ENCODE data around the gene FBXO31. TPM values are rescaled to one million over a fixed set of nuclear protein-coding genes. Genes with fewer than 3 reads are reported as not detected.

FBXO31 gene
- total RNA-seq, result 25.1 and 28.9 TPM in 2 replicates

DNA sequence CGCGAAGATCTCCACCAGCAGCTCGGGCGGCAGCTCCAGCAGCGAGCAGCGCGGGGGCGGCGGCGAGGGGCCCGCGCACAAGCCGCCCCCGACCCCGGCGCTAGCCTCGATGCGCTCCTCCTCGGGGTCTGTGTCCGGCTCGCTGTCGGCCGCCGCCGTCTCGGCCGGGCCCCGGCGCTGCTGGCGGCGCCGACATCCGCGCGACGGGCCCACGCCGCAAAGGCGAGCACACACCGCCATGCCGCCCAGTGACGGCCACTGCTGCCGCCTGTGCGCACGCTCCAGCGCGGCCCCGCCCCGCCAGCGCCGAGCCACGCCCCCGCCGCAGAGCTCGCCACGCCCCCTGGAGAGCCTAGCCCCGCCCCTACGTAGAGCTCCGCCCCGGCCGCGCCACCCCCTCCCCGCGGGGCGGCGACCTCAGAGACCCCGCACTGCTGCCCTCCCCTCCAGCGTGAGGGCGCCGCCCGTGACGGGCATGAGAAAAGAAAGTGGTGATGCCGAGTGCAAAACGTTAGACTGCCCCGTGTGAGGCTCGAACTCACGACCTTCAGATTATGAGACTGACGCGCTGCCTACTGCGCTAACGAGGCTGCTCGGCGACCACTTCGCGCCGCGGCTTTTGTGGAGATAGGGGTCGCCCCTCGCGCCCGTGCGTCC lies at the start of gene FBXO31:
FBXO31 (minus strand) TSS at position 272 of the 657 bp plus-strand sequence; CDS start at position 240, 32 bp downstream.
- no peak for TF ChIP-seq CTCF (IDR thresholded peaks at IDR 0.05; ENCODE audit: insufficient read depth, low read length, poor library complexity, severe bottlenecking)
- DNase-seq (ENCODE audit: low read depth), result no peak
- Histone ChIP-seq H3K36me3 (ENCODE audit: control insufficient read depth, insufficient read depth, low read length) (no peaks in the 10 kb centered on the region), H3K27me3 (ENCODE audit: control insufficient read depth, insufficient read depth, low read length) (no peaks in the 10 kb centered on the region), H3K4me3 (ENCODE audit: low read depth, low read length) (peak within 1 kb of the TSS; percentile 77)

GRCh38 chr16:87432330-87432915 lies 48.8 kb upstream of the FBXO31 start:
- Histone ChIP-seq H3K4me3 (ENCODE audit: low read depth, low read length) (no peak overlapping the region), H3K27me3 (ENCODE audit: control insufficient read depth, insufficient read depth, low read length) (no peaks in the 10 kb centered on the region), H3K36me3 (ENCODE audit: control insufficient read depth, insufficient read depth, low read length) (peaks cover 4% of the 10 kb centered on the region)
- no peak for DNase-seq (ENCODE audit: low read depth)
- no peak for TF ChIP-seq CTCF (IDR thresholded peaks at IDR 0.05; ENCODE audit: insufficient read depth, low read length, poor library complexity, severe bottlenecking)

- no peak for TF ChIP-seq CTCF (IDR thresholded peaks at IDR 0.05; ENCODE audit: insufficient read depth, low read length, poor library complexity, severe bottlenecking)
- DNase-seq (ENCODE audit: low read depth), result peak; percentile 28
- no peaks in the 10 kb centered on the region for H3K27me3 ChIP-seq (ENCODE audit: control insufficient read depth, insufficient read depth, low read length)
- H3K36me3 ChIP-seq (ENCODE audit: control insufficient read depth, insufficient read depth, low read length), result peaks cover 4% of the 10 kb centered on the region
- no peak overlapping the region for H3K4me3 ChIP-seq (ENCODE audit: low read depth, low read length)
Observed at GRCh38 chr16:87431926-87432325, 48.4 kb upstream of the FBXO31 start.

- no peak overlapping the region for H3K4me3 ChIP-seq (ENCODE audit: low read depth, low read length)
- no peak for TF ChIP-seq CTCF (IDR thresholded peaks at IDR 0.05; ENCODE audit: insufficient read depth, low read length, poor library complexity, severe bottlenecking)
- no peaks in the 10 kb centered on the region for H3K27me3 ChIP-seq (ENCODE audit: control insufficient read depth, insufficient read depth, low read length)
- no peak for DNase-seq (ENCODE audit: low read depth)
- H3K36me3 ChIP-seq (ENCODE audit: control insufficient read depth, insufficient read depth, low read length), result peaks cover 4% of the 10 kb centered on the region
Observed at GRCh38 chr16:87426423-87427215, 43.0 kb upstream of the FBXO31 start.

GRCh38 chr16:87425941-87426340 lies 42.4 kb upstream of the FBXO31 start:
- H3K4me3 ChIP-seq (ENCODE audit: low read depth, low read length), result no peak overlapping the region
- H3K36me3 ChIP-seq (ENCODE audit: control insufficient read depth, insufficient read depth, low read length), result peaks cover 3% of the 10 kb centered on the region
- no peak for DNase-seq (ENCODE audit: low read depth)
- no peaks in the 10 kb centered on the region for H3K27me3 ChIP-seq (ENCODE audit: control insufficient read depth, insufficient read depth, low read length)
- TF ChIP-seq CTCF (IDR thresholded peaks at IDR 0.05; ENCODE audit: insufficient read depth, low read length, poor library complexity, severe bottlenecking), result no peak
